Activated T-cell treated with anti-CD3 and anti-CD28 coated beads, Interleukin-2, amount 50 U/mL, for 4 hours (primary cell): ENCODE results near the gene NTRK3. TPM values are rescaled to one million over a fixed set of nuclear protein-coding genes. Genes with fewer than 3 reads are reported as not detected.

Experiments
- ATAC-seq, 2 donors: fragments of 200-7000 bp; cut with Tn5 transposase; one replicate each; pipeline ENCODE4 v1.10.0; 2021
- DNase-seq: peaks from one replicate; pipeline ENCODE4 v3.0.0-alpha.2; 2020
- H3K27me3 Mint-ChIP-seq: one replicate; pipeline ENCODE4 v1.8.0; 2021; ENCODE audit warnings: low read depth, mixed read lengths
- H3K36me3 Mint-ChIP-seq: one replicate; pipeline ENCODE4 v1.8.0; 2022; ENCODE audit warnings: mixed read lengths; ENCODE audit not compliant: insufficient read depth
- H3K4me1 Mint-ChIP-seq: one replicate; pipeline ENCODE4 v1.8.0; 2021; ENCODE audit warnings: low read depth, mixed read lengths
- H3K4me3 Mint-ChIP-seq: one replicate; pipeline ENCODE4 v1.8.0; 2021; ENCODE audit warnings: mild to moderate bottlenecking, moderate library complexity, mixed read lengths
- H3K9me3 Mint-ChIP-seq: one replicate; pipeline ENCODE4 v1.8.0; 2021; ENCODE audit warnings: mixed read lengths
- total RNA-seq, 3 donors: library from RNA; stranded (reverse); gene quantifications; one replicate each; pipeline ENCODE4 v1.2.1, GENCODE V29; 2021

The NTRK3 gene
- total RNA-seq, 3 donors from 2014 or later, result 0.18 to 1.7 TPM; not detected in 1

- no peak for ATAC-seq
- Mint-ChIP-seq H3K36me3 (no peaks in the 10 kb centered on the region), H3K9me3 (no peaks in the 10 kb centered on the region), H3K4me1 (no peaks in the 10 kb centered on the region), H3K27me3 (no peaks in the 10 kb centered on the region), H3K4me3 (no peak overlapping the region)
- DNase-seq, result no peak
These were observed 427.9 kb downstream of the NTRK3 start for GRCh38 chr15:87828608-87829007.

- no peak for DNase-seq
These were observed 429.4 kb downstream of the NTRK3 start for GRCh38 chr15:87827131-87827530.

GRCh38 chr15:87826119-87826747 lies 430.3 kb downstream of the NTRK3 start:
- DNase-seq (no peak), ATAC-seq (no peak)
- Mint-ChIP-seq H3K9me3 (no peaks in the 10 kb centered on the region), H3K4me3 (no peak overlapping the region), H3K36me3 (no peaks in the 10 kb centered on the region), H3K27me3 (no peaks in the 10 kb centered on the region), H3K4me1 (no peaks in the 10 kb centered on the region)

More at GRCh38 chr15:87827131-87827530, 429.4 kb downstream of the NTRK3 start:
- Mint-ChIP-seq H3K4me1 (no peaks in the 10 kb centered on the region), H3K36me3 (no peaks in the 10 kb centered on the region), H3K4me3 (no peak overlapping the region), H3K9me3 (no peaks in the 10 kb centered on the region), H3K27me3 (no peaks in the 10 kb centered on the region)
- no peak for ATAC-seq

- no peaks in the 10 kb centered on the region for H3K27me3 Mint-ChIP-seq
- H3K4me1 Mint-ChIP-seq, result no peaks in the 10 kb centered on the region
- ATAC-seq, result no peak
- H3K4me3 Mint-ChIP-seq, result no peak overlapping the region
- H3K36me3 Mint-ChIP-seq, result no peaks in the 10 kb centered on the region
- no peak for DNase-seq
- no peaks in the 10 kb centered on the region for H3K9me3 Mint-ChIP-seq
These were observed 437.8 kb downstream of the NTRK3 start for GRCh38 chr15:87818756-87819155.

GRCh38 chr15:87817553-87817952 lies 439.0 kb downstream of the NTRK3 start:
- DNase-seq, result no peak
- H3K9me3 Mint-ChIP-seq, result no peaks in the 10 kb centered on the region

GRCh38 chr15:87816811-87817210 lies 439.7 kb downstream of the NTRK3 start:
- Mint-ChIP-seq H3K9me3 (no peaks in the 10 kb centered on the region), H3K4me1 (no peaks in the 10 kb centered on the region), H3K27me3 (no peaks in the 10 kb centered on the region), H3K4me3 (no peak overlapping the region), H3K36me3 (no peaks in the 10 kb centered on the region)
- DNase-seq (no peak), ATAC-seq (no peak)

More at GRCh38 chr15:87817553-87817952, 439.0 kb downstream of the NTRK3 start:
- H3K4me3 Mint-ChIP-seq, result no peak overlapping the region
- H3K4me1 Mint-ChIP-seq, result no peaks in the 10 kb centered on the region
- no peak for ATAC-seq
- no peaks in the 10 kb centered on the region for H3K36me3 Mint-ChIP-seq
- H3K27me3 Mint-ChIP-seq, result no peaks in the 10 kb centered on the region

GRCh38 chr15:87816016-87816415 lies 440.5 kb downstream of the NTRK3 start:
- no peaks in the 10 kb centered on the region for H3K9me3 Mint-ChIP-seq
- no peaks in the 10 kb centered on the region for H3K36me3 Mint-ChIP-seq
- no peaks in the 10 kb centered on the region for H3K4me1 Mint-ChIP-seq
- ATAC-seq (no peak), DNase-seq (no peak)
- H3K4me3 Mint-ChIP-seq, result no peak overlapping the region
- no peaks in the 10 kb centered on the region for H3K27me3 Mint-ChIP-seq

Other genes starting within 250 kb of the NTRK3 start
- 10 to 100 TPM; 50.0 to 56.3 (median 51.4) TPM for gene MRPL46, start 210.6 kb upstream of the NTRK3 start, total RNA-seq
- 10 to 100 TPM; 61.3 to 73.4 (median 67.2) TPM for gene MRPS11, start 211.0 kb upstream of the NTRK3 start, total RNA-seq